HEK293 (cell line): ENCODE results near the gene PHETA1.

Experiments
- GLIS1 ChIP-seq: fragments of 450-650 bp; formaldehyde crosslinking; IDR thresholded peaks from 2 replicates; pipeline ENCODE4 v1.5.1; 2016; ENCODE audit warnings: missing biosample characterization, missing genetic modification characterization
- GLIS2 ChIP-seq: fragments of 450-650 bp; formaldehyde crosslinking; IDR thresholded peaks from 2 replicates; pipeline ENCODE4 v1.5.1; 2016; ENCODE audit warnings: missing biosample characterization, missing genetic modification characterization
- KLF9 ChIP-seq: fragments of 450-650 bp; formaldehyde crosslinking; IDR thresholded peaks from 2 replicates; pipeline ENCODE4 v1.5.1; 2016; ENCODE audit warnings: missing biosample characterization, missing genetic modification characterization, low read depth
- MEIS1 ChIP-seq: sonication (generic); formaldehyde crosslinking; IDR thresholded peaks from 2 replicates; pipeline ENCODE4 v1.8.1; 2022; ENCODE audit warnings: missing genetic modification reagents, mild to moderate bottlenecking, borderline replicate concordance
- OSR2 ChIP-seq: fragments of 450-650 bp; formaldehyde crosslinking; IDR thresholded peaks from 2 replicates; pipeline ENCODE4 v1.5.1; 2016; ENCODE audit warnings: missing biosample characterization, missing genetic modification characterization
- SP3 ChIP-seq: fragments of 450-650 bp; formaldehyde crosslinking; IDR thresholded peaks from 2 replicates; pipeline ENCODE4 v1.5.1; 2016; ENCODE audit warnings: missing biosample characterization, missing genetic modification characterization
- YY1 ChIP-seq: fragments of 450-650 bp; formaldehyde crosslinking; IDR thresholded peaks from 2 replicates; pipeline ENCODE4 v1.5.1; 2018; ENCODE audit warnings: missing biosample characterization, missing genetic modification characterization
- ZBTB8A ChIP-seq: fragments of 450-650 bp; formaldehyde crosslinking; IDR thresholded peaks from 2 replicates; pipeline ENCODE4 v1.5.1; 2016; ENCODE audit warnings: missing biosample characterization, missing genetic modification characterization
- ZEB2 ChIP-seq: fragments of 450-650 bp; formaldehyde crosslinking; IDR thresholded peaks from 2 replicates; pipeline ENCODE4 v1.5.1; 2016; ENCODE audit warnings: missing biosample characterization, missing genetic modification characterization
- ZIC2 ChIP-seq: fragments of 450-650 bp; formaldehyde crosslinking; IDR thresholded peaks from 2 replicates; pipeline ENCODE4 v1.5.1; 2016; ENCODE audit warnings: missing biosample characterization, missing genetic modification characterization
- ZNF155 ChIP-seq: fragments of 450-650 bp; formaldehyde crosslinking; IDR thresholded peaks from 2 replicates; pipeline ENCODE4 v1.5.1; 2016; ENCODE audit warnings: missing biosample characterization, missing genetic modification characterization
- ZNF169 ChIP-seq: fragments of 450-650 bp; formaldehyde crosslinking; IDR thresholded peaks from 2 replicates; pipeline ENCODE4 v1.5.1; 2016; ENCODE audit warnings: missing biosample characterization, missing genetic modification characterization
- ZNF174 ChIP-seq: fragments of 450-650 bp; formaldehyde crosslinking; IDR thresholded peaks from 2 replicates; pipeline ENCODE4 v1.5.0; 2017; ENCODE audit warnings: missing biosample characterization, mild to moderate bottlenecking, missing genetic modification characterization
- ZNF202 ChIP-seq: fragments of 450-650 bp; formaldehyde crosslinking; IDR thresholded peaks from 2 replicates; pipeline ENCODE4 v1.5.1; 2016; ENCODE audit warnings: missing biosample characterization, missing genetic modification characterization, borderline replicate concordance
- ZNF223 ChIP-seq: fragments of 450-650 bp; formaldehyde crosslinking; IDR thresholded peaks from 2 replicates; pipeline ENCODE4 v1.5.1; 2016; ENCODE audit warnings: missing biosample characterization, missing genetic modification characterization
- ZNF239 ChIP-seq: fragments of 450-650 bp; formaldehyde crosslinking; IDR thresholded peaks from 2 replicates; pipeline ENCODE4 v1.5.1; 2016; ENCODE audit warnings: missing biosample characterization, missing genetic modification characterization
- ZNF292 ChIP-seq: fragments of 450-650 bp; formaldehyde crosslinking; IDR thresholded peaks from 2 replicates; pipeline ENCODE4 v1.5.1; 2016; ENCODE audit warnings: low read depth, missing biosample characterization, missing genetic modification characterization, borderline replicate concordance
- ZNF324 ChIP-seq: fragments of 450-650 bp; formaldehyde crosslinking; IDR thresholded peaks from 2 replicates; pipeline ENCODE4 v1.5.1; 2016; ENCODE audit warnings: missing biosample characterization, missing genetic modification characterization
- ZNF404 ChIP-seq: fragments of 450-650 bp; formaldehyde crosslinking; IDR thresholded peaks from 2 replicates; pipeline ENCODE4 v1.5.1; 2017; ENCODE audit warnings: missing biosample characterization, missing genetic modification characterization
- ZNF510 ChIP-seq: fragments of 450-650 bp; formaldehyde crosslinking; IDR thresholded peaks from 2 replicates; pipeline ENCODE4 v1.5.1; 2018; ENCODE audit warnings: mild to moderate bottlenecking, missing genetic modification characterization, missing biosample characterization; ENCODE audit not compliant: insufficient replicate concordance
- ZNF529 ChIP-seq: fragments of 450-650 bp; formaldehyde crosslinking; IDR thresholded peaks from 2 replicates; pipeline ENCODE4 v1.5.1; 2017; ENCODE audit warnings: missing genetic modification characterization, missing biosample characterization; ENCODE audit not compliant: insufficient replicate concordance
- ZNF560 ChIP-seq: fragments of 450-650 bp; formaldehyde crosslinking; IDR thresholded peaks from 2 replicates; pipeline ENCODE4 v1.5.1; 2017; ENCODE audit warnings: missing biosample characterization, missing genetic modification characterization, borderline replicate concordance
- ZNF677 ChIP-seq: fragments of 450-650 bp; IDR thresholded peaks from 2 replicates; pipeline ENCODE4 v1.5.0; 2018; ENCODE audit warnings: missing biosample characterization, mild to moderate bottlenecking, missing genetic modification characterization, moderate library complexity
- ZNF791 ChIP-seq: fragments of 450-650 bp; formaldehyde crosslinking; IDR thresholded peaks from 2 replicates; pipeline ENCODE4 v1.5.1; 2016; ENCODE audit warnings: missing biosample characterization, missing genetic modification characterization
- ZNF792 ChIP-seq: fragments of 450-650 bp; formaldehyde crosslinking; IDR thresholded peaks from 2 replicates; pipeline ENCODE4 v1.5.1; 2016; ENCODE audit warnings: missing biosample characterization, missing genetic modification characterization
- ZNF837 ChIP-seq: fragments of 450-650 bp; formaldehyde crosslinking; IDR thresholded peaks from 2 replicates; pipeline ENCODE4 v1.5.1; 2016; ENCODE audit warnings: missing biosample characterization, missing genetic modification characterization
- TF ChIP-seq, protein P1 (sequence below): fragments of 450-650 bp; formaldehyde crosslinking; IDR thresholded peaks from 2 replicates; pipeline ENCODE4 v1.5.1; 2017; ENCODE audit warnings: missing biosample characterization, missing genetic modification characterization
- TF ChIP-seq, protein P2 (sequence below): fragments of 450-650 bp; formaldehyde crosslinking; IDR thresholded peaks from 2 replicates; pipeline ENCODE4 v1.5.1; 2016; ENCODE audit warnings: missing biosample characterization, missing genetic modification characterization
- TF ChIP-seq, protein P3 (sequence below): fragments of 450-650 bp; formaldehyde crosslinking; IDR thresholded peaks from 2 replicates; pipeline ENCODE4 v1.5.1; 2016; ENCODE audit warnings: missing biosample characterization, missing genetic modification characterization
- TF ChIP-seq, protein P4 (sequence below): fragments of 450-650 bp; formaldehyde crosslinking; IDR thresholded peaks from 2 replicates; pipeline ENCODE4 v1.5.1; 2016; ENCODE audit warnings: missing biosample characterization, missing genetic modification characterization
- TF ChIP-seq, protein P5 (sequence below): fragments of 450-650 bp; formaldehyde crosslinking; IDR thresholded peaks from 2 replicates; pipeline ENCODE4 v1.5.1; 2016; ENCODE audit warnings: missing biosample characterization, missing genetic modification characterization
- TF ChIP-seq, protein P6 (sequence below): fragments of 450-650 bp; formaldehyde crosslinking; conservative IDR thresholded peaks from 2 replicates; pipeline ENCODE4 v1.5.1; 2016; ENCODE audit warnings: low read depth, missing biosample characterization, missing genetic modification characterization

Gene PHETA1

DNA sequence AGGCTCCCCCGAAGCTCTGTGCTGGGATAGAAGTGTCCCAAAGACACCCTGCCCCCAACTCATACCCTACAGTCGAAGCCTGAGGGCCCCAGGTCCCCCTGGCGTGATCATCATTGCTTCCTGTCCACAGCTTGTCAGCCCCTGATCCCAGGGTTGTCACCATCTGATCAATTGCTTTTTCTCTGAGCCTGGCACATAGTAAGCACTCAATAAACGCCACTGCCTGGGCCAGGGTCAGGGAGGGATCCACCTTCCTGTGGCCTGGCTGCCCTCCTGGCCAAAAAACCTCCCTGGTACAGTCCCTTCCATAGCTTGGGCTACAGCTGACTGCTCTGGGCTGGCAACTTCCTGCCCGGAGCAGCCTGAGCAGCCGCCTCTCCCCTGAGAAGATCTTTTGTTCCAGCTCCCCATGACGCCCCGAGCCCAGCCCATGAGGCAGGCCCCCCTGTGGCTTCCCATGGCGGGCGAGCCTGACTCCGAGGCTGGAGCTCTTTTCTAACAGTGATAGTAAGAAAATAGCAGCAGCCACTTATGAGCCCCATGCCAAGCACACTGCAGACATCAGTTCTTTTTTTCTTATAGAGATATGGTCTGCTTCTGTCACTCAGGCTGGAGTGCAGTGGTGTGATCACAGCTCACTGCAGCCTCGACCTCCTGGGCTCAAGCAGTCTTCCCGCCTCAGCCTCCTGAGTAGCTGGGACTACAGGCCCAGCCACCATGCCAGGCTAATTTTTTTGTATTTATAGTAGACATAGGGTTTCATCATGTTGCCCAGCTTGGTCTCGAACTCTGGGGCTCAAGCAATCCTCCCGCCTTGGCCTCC lies 43.3 kb upstream of the PHETA1 start (continued):
- TF ChIP-seq ZIC2 (tag by site-specific recombination), result peak; percentile 99
- TF ChIP-seq ZNF169 (tag by site-specific recombination), result no peak
- TF ChIP-seq, protein P1, sequence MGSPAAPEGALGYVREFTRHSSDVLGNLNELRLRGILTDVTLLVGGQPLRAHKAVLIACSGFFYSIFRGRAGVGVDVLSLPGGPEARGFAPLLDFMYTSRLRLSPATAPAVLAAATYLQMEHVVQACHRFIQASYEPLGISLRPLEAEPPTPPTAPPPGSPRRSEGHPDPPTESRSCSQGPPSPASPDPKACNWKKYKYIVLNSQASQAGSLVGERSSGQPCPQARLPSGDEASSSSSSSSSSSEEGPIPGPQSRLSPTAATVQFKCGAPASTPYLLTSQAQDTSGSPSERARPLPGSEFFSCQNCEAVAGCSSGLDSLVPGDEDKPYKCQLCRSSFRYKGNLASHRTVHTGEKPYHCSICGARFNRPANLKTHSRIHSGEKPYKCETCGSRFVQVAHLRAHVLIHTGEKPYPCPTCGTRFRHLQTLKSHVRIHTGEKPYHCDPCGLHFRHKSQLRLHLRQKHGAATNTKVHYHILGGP (tag by site-specific recombination), result no peak
- no peak for TF ChIP-seq ZNF155
- TF ChIP-seq ZBTB8A, result peak; percentile 36; the same call in 1 of the 2 replicates
- TF ChIP-seq ZEB2 (tag by site-specific recombination), result no peak
- no peak for TF ChIP-seq ZNF677 (tag by site-specific recombination)
- TF ChIP-seq ZNF510 (tag by site-specific recombination), result no peak
- no peak for TF ChIP-seq YY1 (tag by site-specific recombination)
- TF ChIP-seq ZNF174 (tag by site-specific recombination), result no peak
- TF ChIP-seq, protein P2, sequence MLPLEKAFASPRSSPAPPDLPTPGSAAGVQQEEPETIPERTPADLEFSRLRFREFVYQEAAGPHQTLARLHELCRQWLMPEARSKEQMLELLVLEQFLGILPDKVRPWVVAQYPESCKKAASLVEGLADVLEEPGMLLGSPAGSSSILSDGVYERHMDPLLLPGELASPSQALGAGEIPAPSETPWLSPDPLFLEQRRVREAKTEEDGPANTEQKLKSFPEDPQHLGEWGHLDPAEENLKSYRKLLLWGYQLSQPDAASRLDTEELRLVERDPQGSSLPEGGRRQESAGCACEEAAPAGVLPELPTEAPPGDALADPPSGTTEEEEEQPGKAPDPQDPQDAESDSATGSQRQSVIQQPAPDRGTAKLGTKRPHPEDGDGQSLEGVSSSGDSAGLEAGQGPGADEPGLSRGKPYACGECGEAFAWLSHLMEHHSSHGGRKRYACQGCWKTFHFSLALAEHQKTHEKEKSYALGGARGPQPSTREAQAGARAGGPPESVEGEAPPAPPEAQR (tag by site-specific recombination), result no peak
- no peak for TF ChIP-seq MEIS1
- TF ChIP-seq, protein P3, sequence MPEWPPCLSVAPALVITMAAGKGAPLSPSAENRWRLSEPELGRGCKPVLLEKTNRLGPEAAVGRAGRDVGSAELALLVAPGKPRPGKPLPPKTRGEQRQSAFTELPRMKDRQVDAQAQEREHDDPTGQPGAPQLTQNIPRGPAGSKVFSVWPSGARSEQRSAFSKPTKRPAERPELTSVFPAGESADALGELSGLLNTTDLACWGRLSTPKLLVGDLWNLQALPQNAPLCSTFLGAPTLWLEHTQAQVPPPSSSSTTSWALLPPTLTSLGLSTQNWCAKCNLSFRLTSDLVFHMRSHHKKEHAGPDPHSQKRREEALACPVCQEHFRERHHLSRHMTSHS, result no peak
- TF ChIP-seq, protein P4, sequence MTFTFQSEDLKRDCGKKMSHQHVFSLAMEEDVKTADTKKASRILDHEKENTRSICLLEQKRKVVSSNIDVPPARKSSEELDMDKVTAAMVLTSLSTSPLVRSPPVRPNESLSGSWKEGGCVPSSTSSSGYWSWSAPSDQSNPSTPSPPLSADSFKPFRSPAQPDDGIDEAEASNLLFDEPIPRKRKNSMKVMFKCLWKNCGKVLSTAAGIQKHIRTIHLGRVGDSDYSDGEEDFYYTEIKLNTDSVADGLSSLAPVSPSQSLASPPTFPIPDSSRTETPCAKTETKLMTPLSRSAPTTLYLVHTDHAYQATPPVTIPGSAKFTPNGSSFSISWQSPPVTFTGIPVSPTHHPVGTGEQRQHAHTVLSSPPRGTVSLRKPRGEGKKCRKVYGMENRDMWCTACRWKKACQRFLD (tag by site-specific recombination), result no peak
- TF ChIP-seq ZNF837 (tag by site-specific recombination), result no peak
- TF ChIP-seq ZNF404, result no peak
- no peak for TF ChIP-seq SP3 (tag by site-specific recombination)
- TF ChIP-seq, protein P5, sequence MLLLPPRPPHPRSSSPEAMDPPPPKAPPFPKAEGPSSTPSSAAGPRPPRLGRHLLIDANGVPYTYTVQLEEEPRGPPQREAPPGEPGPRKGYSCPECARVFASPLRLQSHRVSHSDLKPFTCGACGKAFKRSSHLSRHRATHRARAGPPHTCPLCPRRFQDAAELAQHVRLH (tag by site-specific recombination), result no peak
- TF ChIP-seq, protein P6, sequence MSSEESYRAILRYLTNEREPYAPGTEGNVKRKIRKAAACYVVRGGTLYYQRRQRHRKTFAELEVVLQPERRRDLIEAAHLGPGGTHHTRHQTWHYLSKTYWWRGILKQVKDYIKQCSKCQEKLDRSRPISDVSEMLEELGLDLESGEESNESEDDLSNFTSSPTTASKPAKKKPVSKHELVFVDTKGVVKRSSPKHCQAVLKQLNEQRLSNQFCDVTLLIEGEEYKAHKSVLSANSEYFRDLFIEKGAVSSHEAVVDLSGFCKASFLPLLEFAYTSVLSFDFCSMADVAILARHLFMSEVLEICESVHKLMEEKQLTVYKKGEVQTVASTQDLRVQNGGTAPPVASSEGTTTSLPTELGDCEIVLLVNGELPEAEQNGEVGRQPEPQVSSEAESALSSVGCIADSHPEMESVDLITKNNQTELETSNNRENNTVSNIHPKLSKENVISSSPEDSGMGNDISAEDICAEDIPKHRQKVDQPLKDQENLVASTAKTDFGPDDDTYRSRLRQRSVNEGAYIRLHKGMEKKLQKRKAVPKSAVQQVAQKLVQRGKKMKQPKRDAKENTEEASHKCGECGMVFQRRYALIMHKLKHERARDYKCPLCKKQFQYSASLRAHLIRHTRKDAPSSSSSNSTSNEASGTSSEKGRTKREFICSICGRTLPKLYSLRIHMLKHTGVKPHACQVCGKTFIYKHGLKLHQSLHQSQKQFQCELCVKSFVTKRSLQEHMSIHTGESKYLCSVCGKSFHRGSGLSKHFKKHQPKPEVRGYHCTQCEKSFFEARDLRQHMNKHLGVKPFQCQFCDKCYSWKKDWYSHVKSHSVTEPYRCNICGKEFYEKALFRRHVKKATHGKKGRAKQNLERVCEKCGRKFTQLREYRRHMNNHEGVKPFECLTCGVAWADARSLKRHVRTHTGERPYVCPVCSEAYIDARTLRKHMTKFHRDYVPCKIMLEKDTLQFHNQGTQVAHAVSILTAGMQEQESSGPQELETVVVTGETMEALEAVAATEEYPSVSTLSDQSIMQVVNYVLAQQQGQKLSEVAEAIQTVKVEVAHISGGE (tag by site-specific recombination), result no peak
- TF ChIP-seq ZNF202, result no peak
- TF ChIP-seq OSR2 (tag by site-specific recombination), result no peak
- no peak for TF ChIP-seq ZNF324 (tag by site-specific recombination)
- TF ChIP-seq ZNF791 (tag by site-specific recombination), result no peak
- no peak for TF ChIP-seq ZNF292
- no peak for TF ChIP-seq ZNF560 (tag by site-specific recombination)
- no peak for TF ChIP-seq ZNF529 (tag by site-specific recombination)
- TF ChIP-seq KLF9, result no peak
- TF ChIP-seq ZNF223 (tag by site-specific recombination), result no peak
- no peak for TF ChIP-seq ZNF239 (tag by site-specific recombination)
- TF ChIP-seq GLIS2, result peak; percentile 42; the same call in 1 of the 2 replicates
- peak; percentile 96 for TF ChIP-seq GLIS1 (tag by site-specific recombination)
- TF ChIP-seq ZNF792 (tag by site-specific recombination), result no peak
